ENCODE data around the gene ACBD3. TPM values are rescaled to one million over a fixed set of nuclear protein-coding genes. Genes with fewer than 3 reads are reported as not detected.
A peak's percentile ranks its signal among the peaks of the same experiment; 100 is the strongest.

Gene ACBD3
- total and polyA plus RNA-seq, 5 donors: 9.5 to 38.4 (median 26.4) TPM

DNA sequence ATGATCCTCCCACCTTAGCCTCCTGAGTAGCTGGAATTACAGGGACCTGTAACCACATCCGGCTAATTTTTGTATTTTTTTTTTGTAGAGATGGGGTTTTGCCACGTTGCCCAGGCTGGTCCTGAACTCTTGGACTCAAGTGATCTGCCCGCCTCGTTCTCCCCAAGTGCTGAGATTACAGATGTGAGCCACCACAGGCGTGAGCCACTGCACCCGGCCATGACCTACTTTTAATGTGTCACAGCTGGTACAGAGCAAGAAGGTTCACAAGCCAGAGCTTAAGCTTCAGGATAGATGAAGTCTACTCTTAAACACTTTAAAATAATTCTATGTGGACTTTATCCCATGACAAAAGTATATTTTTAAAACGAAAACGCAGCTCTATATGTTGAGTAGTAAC is 23.6 kb downstream of the ACBD3 start:
- WGBS: 78% methylated on average over 8 of the region's 8 CpGs
- no peak for DNase-seq
- Histone ChIP-seq H3K9me3 (ENCODE audit: control insufficient read depth, low read length) (no peaks in the 10 kb centered on the region), H3K4me1 (ENCODE audit: control insufficient read depth, insufficient read depth, low read length) (no peaks in the 10 kb centered on the region), H3K4me3 (ENCODE audit: low read length) (no peak overlapping the region), H3K27ac (ENCODE audit: low read length) (no peak overlapping the region), H3K27me3 (ENCODE audit: control insufficient read depth, insufficient read depth) (no peaks in the 10 kb centered on the region)
- intact Hi-C loops (cut with DNase I): no loop called here
- no peak for ATAC-seq

DNA sequence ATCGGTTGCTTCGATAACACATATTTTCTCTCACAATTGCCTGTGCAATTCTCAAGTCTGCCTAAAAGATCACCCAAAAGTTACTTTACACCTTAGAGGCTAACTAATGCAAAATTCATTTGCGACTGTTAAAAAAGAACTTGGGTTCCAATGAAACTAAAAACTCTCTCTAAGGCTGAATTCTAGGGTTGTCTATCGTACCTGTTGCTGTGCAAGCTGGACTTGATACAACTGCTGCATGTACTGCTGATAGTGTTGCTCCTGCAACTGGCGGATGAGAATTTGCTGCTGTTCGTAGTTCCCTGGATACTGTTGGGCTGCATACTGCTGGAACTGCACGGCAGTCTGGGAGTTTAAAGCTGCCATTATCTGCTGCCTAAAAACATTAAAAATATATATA is 27.6 kb downstream of the ACBD3 start:
- no peaks in the 10 kb centered on the region for H3K4me1 ChIP-seq (ENCODE audit: control insufficient read depth, insufficient read depth, low read length)
- no peak for DNase-seq
- intact Hi-C loops (cut with DNase I): no loop called here
- ATAC-seq: no peak
- 94% methylated on average over 7 of the region's 7 CpGs for WGBS
- no peaks in the 10 kb centered on the region for H3K9me3 ChIP-seq (ENCODE audit: control insufficient read depth, low read length)
- no peaks in the 10 kb centered on the region for H3K27me3 ChIP-seq (ENCODE audit: control insufficient read depth, insufficient read depth)
- H3K4me3 ChIP-seq (ENCODE audit: low read length): no peak overlapping the region
- no peak overlapping the region for H3K27ac ChIP-seq (ENCODE audit: low read length)

- H3K4me3 ChIP-seq (ENCODE audit: low read length): no peak overlapping the region
- no peak for DNase-seq
- no peak overlapping the region for H3K27ac ChIP-seq (ENCODE audit: low read length)
- ATAC-seq: no peak
- 98% methylated on average over 1 of the region's 1 CpG for WGBS
- H3K4me1 ChIP-seq (ENCODE audit: control insufficient read depth, insufficient read depth, low read length): no peaks in the 10 kb centered on the region
- no peaks in the 10 kb centered on the region for H3K9me3 ChIP-seq (ENCODE audit: control insufficient read depth, low read length)
- intact Hi-C loops (cut with DNase I): no loop called here
- no peaks in the 10 kb centered on the region for H3K27me3 ChIP-seq (ENCODE audit: control insufficient read depth, insufficient read depth)
These were observed 28.1 kb downstream of the ACBD3 start for GRCh38 chr1:226158457-226158856.

DNA sequence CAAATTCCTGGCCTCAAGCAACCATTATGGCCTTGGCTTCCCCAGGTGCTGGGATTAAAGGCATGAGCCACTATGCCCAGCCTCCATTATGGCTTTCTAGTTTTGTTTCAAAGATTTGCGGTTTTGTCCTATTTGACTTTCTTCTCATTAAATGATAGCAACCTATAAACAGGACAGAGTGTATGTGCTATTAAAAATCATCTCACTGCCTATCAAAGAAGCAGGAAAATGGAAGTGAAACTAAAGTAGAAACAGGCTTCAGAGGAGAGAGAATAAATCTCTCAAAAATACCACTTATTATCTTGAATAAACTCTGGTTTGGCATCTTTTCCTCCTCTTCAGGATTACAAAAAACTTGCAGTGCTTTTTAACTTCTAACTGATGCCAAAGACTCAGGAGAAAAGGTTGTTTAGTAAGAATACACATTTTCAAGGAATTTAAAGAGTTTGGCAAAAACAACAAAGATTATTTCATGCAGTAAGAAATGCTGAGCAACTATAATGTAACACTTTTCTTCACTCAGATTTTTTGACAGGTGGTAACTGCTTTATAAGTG is 28.7 kb downstream of the ACBD3 start:
- intact Hi-C loops (cut with DNase I): no loop called here
- ATAC-seq (no peak), DNase-seq (no peak)
- 96% methylated on average over 1 of the region's 1 CpG for WGBS
- no peak overlapping the region for H3K4me3 ChIP-seq (ENCODE audit: low read length)
- no peaks in the 10 kb centered on the region for H3K27me3 ChIP-seq (ENCODE audit: control insufficient read depth, insufficient read depth)
- no peak overlapping the region for H3K27ac ChIP-seq (ENCODE audit: low read length)
- no peaks in the 10 kb centered on the region for H3K9me3 ChIP-seq (ENCODE audit: control insufficient read depth, low read length)
- no peaks in the 10 kb centered on the region for H3K4me1 ChIP-seq (ENCODE audit: control insufficient read depth, insufficient read depth, low read length)

GRCh38 chr1:226154593-226154992 is 31.9 kb downstream of the ACBD3 start:
- DNase-seq: no peak
- H3K27me3 ChIP-seq (ENCODE audit: control insufficient read depth, insufficient read depth): no peaks in the 10 kb centered on the region
- H3K9me3 ChIP-seq (ENCODE audit: control insufficient read depth, low read length): no peaks in the 10 kb centered on the region
- ATAC-seq: no peak
- H3K4me1 ChIP-seq (ENCODE audit: control insufficient read depth, insufficient read depth, low read length): no peaks in the 10 kb centered on the region
- intact Hi-C loops (cut with DNase I): no loop called here
- 77% methylated on average over 1 of the region's 1 CpG for WGBS
- H3K4me3 ChIP-seq (ENCODE audit: low read length): no peak overlapping the region
- no peak overlapping the region for H3K27ac ChIP-seq (ENCODE audit: low read length)

- DNase-seq (no peak), ATAC-seq (no peak)
- Histone ChIP-seq H3K4me3 (ENCODE audit: low read length) (no peak overlapping the region), H3K27ac (ENCODE audit: low read length) (no peak overlapping the region), H3K4me1 (ENCODE audit: control insufficient read depth, insufficient read depth, low read length) (no peaks in the 10 kb centered on the region), H3K27me3 (ENCODE audit: control insufficient read depth, insufficient read depth) (no peaks in the 10 kb centered on the region), H3K9me3 (ENCODE audit: control insufficient read depth, low read length) (no peaks in the 10 kb centered on the region)
- 87% methylated on average over 4 of the region's 4 CpGs for WGBS
- intact Hi-C loops (cut with DNase I): no loop called here
These were observed 36.7 kb downstream of the ACBD3 start for GRCh38 chr1:226149806-226150205.

GRCh38 chr1:226148121-226148648 is 38.4 kb downstream of the ACBD3 start:
- no peak for ATAC-seq
- no peak overlapping the region for H3K4me3 ChIP-seq (ENCODE audit: low read length)
- H3K27ac ChIP-seq (ENCODE audit: low read length): no peak overlapping the region
- no peaks in the 10 kb centered on the region for H3K4me1 ChIP-seq (ENCODE audit: control insufficient read depth, insufficient read depth, low read length)
- H3K27me3 ChIP-seq (ENCODE audit: control insufficient read depth, insufficient read depth): no peaks in the 10 kb centered on the region
- intact Hi-C loops (cut with DNase I): no loop called here
- DNase-seq: no peak
- H3K9me3 ChIP-seq (ENCODE audit: control insufficient read depth, low read length): no peaks in the 10 kb centered on the region

DNA sequence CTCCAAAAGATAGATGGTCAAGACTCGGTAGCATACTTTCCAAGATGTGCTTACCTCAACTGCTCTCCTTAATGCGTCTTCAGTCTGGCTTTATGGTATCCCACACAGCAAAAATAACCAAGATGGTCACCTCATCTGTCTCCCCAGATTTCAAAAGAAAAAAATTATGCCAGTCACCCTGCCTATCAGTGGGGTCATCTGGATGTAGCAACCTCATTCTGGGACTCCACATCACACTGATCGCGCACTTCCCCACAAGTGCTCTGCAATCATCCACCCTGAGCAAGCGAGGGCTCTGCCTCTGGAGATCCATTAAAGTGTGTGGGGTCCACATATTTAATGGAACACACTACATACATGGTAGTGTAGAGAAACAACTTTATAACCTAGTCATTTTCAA is 42.5 kb downstream of the ACBD3 start:
- Histone ChIP-seq H3K27me3 (ENCODE audit: control insufficient read depth, insufficient read depth) (no peaks in the 10 kb centered on the region), H3K4me1 (ENCODE audit: control insufficient read depth, insufficient read depth, low read length) (no peaks in the 10 kb centered on the region), H3K4me3 (ENCODE audit: low read length) (no peak overlapping the region), H3K9me3 (ENCODE audit: control insufficient read depth, low read length) (no peaks in the 10 kb centered on the region), H3K27ac (ENCODE audit: low read length) (no peak overlapping the region)
- ATAC-seq (no peak), DNase-seq (peak in 1 of 3 donors; percentile 12)
- intact Hi-C loops (cut with DNase I): no loop called here
- WGBS: 88% methylated on average over 5 of the region's 5 CpGs

DNA sequence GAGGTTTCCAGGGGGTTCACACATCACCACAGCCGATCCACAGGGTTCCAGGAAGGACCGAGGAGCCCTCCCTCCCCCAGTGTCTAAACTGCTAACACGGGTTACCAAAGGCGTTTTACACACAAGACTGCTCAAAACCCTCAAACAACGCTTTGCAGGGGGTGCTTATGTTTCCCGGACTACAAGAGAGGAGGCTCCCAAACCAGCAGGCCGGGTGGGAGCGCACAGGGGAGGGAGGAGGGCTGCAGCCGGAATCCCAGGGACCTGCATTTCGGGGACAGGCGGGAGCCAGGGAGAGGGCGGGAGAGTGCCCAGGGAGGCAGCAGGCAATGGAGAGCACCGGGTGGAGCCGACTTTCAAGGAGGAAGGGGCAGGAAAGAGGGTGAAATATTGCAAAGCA is 50.8 kb downstream of the ACBD3 start:
- Histone ChIP-seq H3K4me1 (ENCODE audit: control insufficient read depth, insufficient read depth, low read length) (peaks cover 3% of the 10 kb centered on the region), H3K27ac (ENCODE audit: low read length) (no peak overlapping the region), H3K9me3 (ENCODE audit: control insufficient read depth, low read length) (no peaks in the 10 kb centered on the region), H3K27me3 (ENCODE audit: control insufficient read depth, insufficient read depth) (no peaks in the 10 kb centered on the region), H3K4me3 (ENCODE audit: low read length) (no peak overlapping the region)
- intact Hi-C loops (cut with DNase I): no loop called here
- WGBS: 37% methylated on average over 14 of the region's 14 CpGs
- ATAC-seq (peak; percentile 11 to 18), DNase-seq (peak in 1 of 3 donors; percentile 43)

DNA sequence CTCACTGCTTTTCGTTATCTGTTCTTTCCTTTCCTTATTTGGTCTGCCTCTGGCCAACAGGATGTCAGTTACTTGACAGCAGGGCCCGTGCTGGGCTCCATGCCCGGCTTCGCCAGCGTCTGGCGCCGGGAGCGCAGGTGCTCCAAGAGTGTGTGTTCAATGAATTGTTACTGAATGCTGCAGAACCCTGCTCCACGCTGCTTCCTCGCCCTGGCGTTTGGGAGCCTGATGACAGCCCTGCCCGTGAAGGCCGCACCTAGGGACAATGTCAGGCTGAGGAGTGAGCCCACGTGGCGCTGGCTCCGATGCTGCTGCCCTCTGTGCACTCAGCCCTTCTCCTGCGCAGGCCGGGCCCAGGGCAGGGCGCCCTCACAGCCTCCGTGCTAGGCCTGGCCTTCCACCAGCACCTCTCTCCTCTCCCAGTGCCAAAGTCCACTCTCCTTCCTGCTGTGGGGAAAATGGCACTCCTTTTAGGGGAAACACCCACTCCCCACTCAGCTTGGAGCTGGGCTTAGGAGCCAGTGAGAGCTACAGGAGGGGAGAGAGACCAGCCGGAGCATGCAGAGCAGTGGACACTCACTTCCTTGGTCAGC is 51.4 kb downstream of the ACBD3 start:
- ATAC-seq (peak; percentile 69 to 78), DNase-seq (peak in 2 of 3 donors; percentile 70 to 75)
- intact Hi-C loops (cut with DNase I): no loop called here
- no peaks in the 10 kb centered on the region for H3K9me3 ChIP-seq (ENCODE audit: control insufficient read depth, low read length)
- H3K4me1 ChIP-seq (ENCODE audit: control insufficient read depth, insufficient read depth, low read length): peaks cover 3% of the 10 kb centered on the region
- H3K4me3 ChIP-seq (ENCODE audit: low read length): no peak overlapping the region
- no peaks in the 10 kb centered on the region for H3K27me3 ChIP-seq (ENCODE audit: control insufficient read depth, insufficient read depth)
- WGBS: 27% methylated on average over 21 of the region's 21 CpGs
- H3K27ac ChIP-seq (ENCODE audit: low read length): no peak overlapping the region

DNA sequence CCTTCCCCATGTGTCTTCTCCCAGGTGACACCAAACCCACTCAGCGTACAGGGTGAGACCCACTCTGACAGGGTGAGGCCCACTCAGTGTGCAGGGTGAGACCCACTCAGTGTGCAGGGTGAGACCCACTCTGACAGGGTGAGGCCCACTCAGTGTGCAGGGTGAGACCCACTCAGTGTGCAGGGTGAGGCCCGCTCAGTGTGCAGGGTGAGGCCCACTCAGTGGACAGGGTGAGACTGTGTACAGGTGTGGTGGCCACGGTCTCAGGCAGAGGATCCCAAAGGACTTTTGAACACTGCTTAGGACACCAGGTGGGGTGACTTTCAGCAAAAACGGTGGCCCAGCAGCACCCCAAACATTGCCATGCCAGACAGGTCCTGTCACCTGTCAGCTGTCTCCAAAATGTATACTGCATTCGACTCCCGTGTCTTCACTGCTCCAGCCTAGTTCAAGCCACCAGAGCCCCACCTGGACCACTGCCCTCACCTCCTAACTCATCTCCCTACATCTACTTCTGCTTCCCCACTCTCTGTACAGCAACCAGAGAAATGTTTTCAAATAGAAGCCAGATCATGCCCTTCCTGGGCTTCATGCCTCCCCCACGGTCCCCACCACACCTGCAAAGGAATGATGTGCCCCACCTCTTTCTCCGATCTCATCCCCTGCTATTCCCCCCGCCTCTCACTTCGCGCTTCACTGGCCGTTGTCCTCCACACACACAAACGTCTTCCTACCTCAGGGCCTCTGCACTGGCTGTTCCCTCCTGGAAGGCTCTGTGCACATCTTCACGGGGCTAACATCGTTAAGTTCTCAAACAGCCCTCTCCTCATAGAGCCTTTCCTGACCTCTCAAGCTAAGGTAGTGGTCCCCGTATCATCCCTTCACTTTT is 52.1 kb downstream of the ACBD3 start:
- H3K4me3 ChIP-seq (ENCODE audit: low read length): no peak overlapping the region
- H3K27ac ChIP-seq (ENCODE audit: low read length): no peak overlapping the region
- intact Hi-C loops (cut with DNase I): no loop called here
- H3K27me3 ChIP-seq (ENCODE audit: control insufficient read depth, insufficient read depth): no peaks in the 10 kb centered on the region
- no peaks in the 10 kb centered on the region for H3K9me3 ChIP-seq (ENCODE audit: control insufficient read depth, low read length)
- 57% methylated on average over 16 of the region's 16 CpGs for WGBS
- DNase-seq (peak in 1 of 3 donors; percentile 31), ATAC-seq (peak in 1 of 2 donors; percentile 20)
- peaks cover 3% of the 10 kb centered on the region for H3K4me1 ChIP-seq (ENCODE audit: control insufficient read depth, insufficient read depth, low read length)
